ENCODE data around the gene RYK. TPM values are rescaled to one million over a fixed set of nuclear protein-coding genes. Genes with fewer than 3 reads are reported as not detected.
"Not testable (repeated sequence)": the region's sequence is repeated elsewhere in the genome, so short reads cannot be mapped to it uniquely, and the experiment has no call there.

RYK gene
- total RNA-seq, 1 experiment from 2014 or later, result 107 TPM

GRCh38 chr3:134201201-134202130, 49.2 kb downstream of the RYK start:
- H3K9me3 ChIP-seq, result peaks cover 2% of the 10 kb centered on the region; the same call in 1 of the 2 replicates
- H3K36me3 ChIP-seq, result peaks cover 45% of the 10 kb centered on the region
- H3K4me3 ChIP-seq, result no peak overlapping the region
- no peaks in the 10 kb centered on the region for H3K27me3 ChIP-seq
- DNase-seq, result no peak

- H3K36me3 ChIP-seq, result peaks cover 56% of the 10 kb centered on the region
- H3K9me3 ChIP-seq, H3K27me3 ChIP-seq, DNase-seq, H3K4me3 ChIP-seq: not testable (repeated sequence)
Observed at GRCh38 chr3:134199880-134200279, 50.8 kb downstream of the RYK start.

GRCh38 chr3:134199240-134199639, 51.4 kb downstream of the RYK start:
- H3K27me3 ChIP-seq, result no peaks in the 10 kb centered on the region
- no peak for DNase-seq
- H3K36me3 ChIP-seq, result peaks cover 61% of the 10 kb centered on the region
- H3K4me3 ChIP-seq, result no peak overlapping the region
- peaks cover 2% of the 10 kb centered on the region; the same call in 1 of the 2 replicates for H3K9me3 ChIP-seq

- Histone ChIP-seq H3K9me3 (peaks cover 2% of the 10 kb centered on the region; the same call in 1 of the 2 replicates), H3K36me3 (peaks cover 67% of the 10 kb centered on the region), H3K4me3 (no peak overlapping the region), H3K27me3 (no peaks in the 10 kb centered on the region)
- DNase-seq, result no peak
Observed at GRCh38 chr3:134198414-134198813, 52.2 kb downstream of the RYK start.

- Histone ChIP-seq H3K9me3 (peaks cover 2% of the 10 kb centered on the region; the same call in 1 of the 2 replicates), H3K36me3 (peaks cover 67% of the 10 kb centered on the region), H3K27me3 (no peaks in the 10 kb centered on the region), H3K4me3 (no peak overlapping the region)
- no peak for DNase-seq
Observed at GRCh38 chr3:134197681-134198261, 52.9 kb downstream of the RYK start.

GRCh38 chr3:134194247-134194646, 56.4 kb downstream of the RYK start:
- Histone ChIP-seq H3K4me3 (no peak overlapping the region), H3K36me3 (peaks cover 46% of the 10 kb centered on the region)
- no peak for DNase-seq

GRCh38 chr3:134190250-134190649, 60.4 kb downstream of the RYK start:
- H3K27me3 ChIP-seq, result no peaks in the 10 kb centered on the region
- no peak for DNase-seq
- H3K9me3 ChIP-seq, result no peaks in the 10 kb centered on the region
- H3K36me3 ChIP-seq, result peaks cover 42% of the 10 kb centered on the region
- no peak overlapping the region for H3K4me3 ChIP-seq

More at GRCh38 chr3:134194247-134194646, 56.4 kb downstream of the RYK start:
- no peaks in the 10 kb centered on the region for H3K27me3 ChIP-seq
- H3K9me3 ChIP-seq, result no peaks in the 10 kb centered on the region

GRCh38 chr3:134189849-134190248, 60.8 kb downstream of the RYK start:
- Histone ChIP-seq H3K9me3 (no peaks in the 10 kb centered on the region), H3K27me3 (no peaks in the 10 kb centered on the region), H3K4me3 (no peak overlapping the region), H3K36me3 (peaks cover 39% of the 10 kb centered on the region)
- no peak for DNase-seq

GRCh38 chr3:134186391-134186790, 64.3 kb downstream of the RYK start:
- Histone ChIP-seq H3K36me3 (peaks cover 42% of the 10 kb centered on the region), H3K27me3 (no peaks in the 10 kb centered on the region), H3K4me3 (no peak overlapping the region), H3K9me3 (no peaks in the 10 kb centered on the region)
- DNase-seq, result no peak

GRCh38 chr3:134180761-134181160, 69.9 kb downstream of the RYK start:
- Histone ChIP-seq H3K36me3 (peaks cover 50% of the 10 kb centered on the region), H3K4me3 (no peak overlapping the region), H3K9me3 (no peaks in the 10 kb centered on the region), H3K27me3 (no peaks in the 10 kb centered on the region)
- no peak for DNase-seq

GRCh38 chr3:134179508-134179907, 71.2 kb downstream of the RYK start:
- no peaks in the 10 kb centered on the region for H3K27me3 ChIP-seq
- H3K9me3 ChIP-seq, result no peaks in the 10 kb centered on the region
- no peak overlapping the region for H3K4me3 ChIP-seq
- peaks cover 55% of the 10 kb centered on the region for H3K36me3 ChIP-seq
- DNase-seq, result no peak

- H3K27me3 ChIP-seq, result no peaks in the 10 kb centered on the region
- no peak overlapping the region for H3K4me3 ChIP-seq
- no peak for DNase-seq
- H3K9me3 ChIP-seq, result no peaks in the 10 kb centered on the region
- peaks cover 48% of the 10 kb centered on the region for H3K36me3 ChIP-seq
Observed at GRCh38 chr3:134163096-134163495, 87.6 kb downstream of the RYK start.

GRCh38 chr3:134161898-134162615, 88.6 kb downstream of the RYK start:
- Histone ChIP-seq H3K27me3 (no peaks in the 10 kb centered on the region), H3K36me3 (peaks cover 45% of the 10 kb centered on the region), H3K9me3 (no peaks in the 10 kb centered on the region), H3K4me3 (no peak overlapping the region)
- no peak for DNase-seq

- H3K4me3 ChIP-seq, result no peak overlapping the region
- no peak for DNase-seq
- H3K27me3 ChIP-seq, result no peaks in the 10 kb centered on the region
- no peaks in the 10 kb centered on the region for H3K9me3 ChIP-seq
- H3K36me3 ChIP-seq, result peaks cover 60% of the 10 kb centered on the region
Observed at GRCh38 chr3:134155446-134155845, 95.2 kb downstream of the RYK start.

GRCh38 chr3:134153761-134154160, 96.9 kb downstream of the RYK start:
- Histone ChIP-seq H3K27me3 (no peaks in the 10 kb centered on the region), H3K36me3 (peaks cover 62% of the 10 kb centered on the region), H3K9me3 (0 out of 2 replicates have a peak, but pooled peaks cover 2% of the 10 kb centered on the region), H3K4me3 (no peak overlapping the region)
- no peak for DNase-seq

- no peak for DNase-seq
- Histone ChIP-seq H3K4me3 (no peak overlapping the region), H3K9me3 (0 out of 2 replicates have a peak, but pooled peaks cover 2% of the 10 kb centered on the region), H3K36me3 (peaks cover 46% of the 10 kb centered on the region), H3K27me3 (no peaks in the 10 kb centered on the region)
Observed at GRCh38 chr3:134150476-134150875, 100.2 kb downstream of the RYK start.

- DNase-seq, result no peak
- Histone ChIP-seq H3K36me3 (peaks cover 36% of the 10 kb centered on the region), H3K4me3 (no peak overlapping the region), H3K27me3 (no peaks in the 10 kb centered on the region), H3K9me3 (0 out of 2 replicates have a peak, but pooled peaks cover 2% of the 10 kb centered on the region)
Observed at GRCh38 chr3:134149286-134149685, 101.4 kb downstream of the RYK start.
